Activated CD4-positive, alpha-beta T cell treated with anti-CD3 and anti-CD28 coated beads for 36 hours (primary cell): Measurements from ENCODE around the gene NLGN1. TPM values are rescaled to one million over a fixed set of nuclear protein-coding genes. Genes with fewer than 3 reads are reported as not detected.
"Not testable (repeated sequence)": the region's sequence is repeated elsewhere in the genome, so short reads cannot be mapped to it uniquely, and the experiment has no call there.

Source experiments
- ATAC-seq: fragments of 200-7000 bp; cut with Tn5 transposase; one replicate; pipeline ENCODE4 v1.10.0; 2021; ENCODE audit warnings: mild to moderate bottlenecking, moderate library complexity
- CTCF ChIA-PET: fragments of 350-600 bp; sonication (Branson Sonifier 250); formaldehyde crosslinking; loops from one replicate; lab custom pipeline; 2021; ENCODE audit warnings: antibody characterized with exemption; lab: Charles Lee
- POLR2A ChIA-PET: fragments of 350-600 bp; sonication (Branson Sonifier 250); formaldehyde crosslinking; loops from one replicate; lab custom pipeline; 2021; ENCODE audit warnings: antibody characterized with exemption, inconsistent platforms; lab: Charles Lee
- DNase-seq: peaks from one replicate; pipeline ENCODE4 v3.0.0-alpha.2; 2020
- H3K27ac Mint-ChIP-seq: one replicate; pipeline ENCODE4 v1.8.0; 2021; ENCODE audit warnings: mixed read lengths
- H3K27me3 Mint-ChIP-seq: one replicate; pipeline ENCODE4 v1.8.0; 2021; ENCODE audit warnings: mixed read lengths
- H3K36me3 Mint-ChIP-seq: one replicate; pipeline ENCODE4 v1.8.0; 2021; ENCODE audit warnings: low read depth, mixed read lengths
- H3K4me1 Mint-ChIP-seq: one replicate; pipeline ENCODE4 v1.8.0; 2021; ENCODE audit warnings: mixed read lengths
- H3K4me3 Mint-ChIP-seq: one replicate; pipeline ENCODE4 v1.8.0; 2021; ENCODE audit warnings: mild to moderate bottlenecking, moderate library complexity, mixed read lengths
- H3K9me3 Mint-ChIP-seq: one replicate; pipeline ENCODE4 v1.8.0; 2021; ENCODE audit warnings: low read depth, mixed read lengths
- intact Hi-C, 2 experiments: fragments of 100-400 bp; cut with DNase I in 1 of 2; cut with micrococcal nuclease in 1 of 2; formaldehyde crosslinking; loops; one replicate each; pipeline versions ENCODE4 v1.14.2 to v1.15.1; 2022 to 2024; cut with DNase I, micrococcal nuclease
- total RNA-seq, 2 experiments: library from RNA; stranded (reverse); gene quantifications; one replicate each; pipeline ENCODE4 v1.2.3, GENCODE V29; 2021

Gene NLGN1
- total RNA-seq, 2 experiments from 2014 or later = not detected

GRCh38 chr3:174193604-174194003 lies 796.1 kb downstream of the NLGN1 start:
- H3K4me1 Mint-ChIP-seq = peaks cover 9% of the 10 kb centered on the region
- H3K4me3 Mint-ChIP-seq = no peak overlapping the region
- ATAC-seq (no peak), DNase-seq (no peak)
- no peaks in the 10 kb centered on the region for H3K36me3 Mint-ChIP-seq
- no peak overlapping the region for H3K27ac Mint-ChIP-seq
- POLR2A ChIA-PET = no interaction called here
- H3K9me3 Mint-ChIP-seq = no peaks in the 10 kb centered on the region
- CTCF ChIA-PET = interaction anchor here (0.9 to 1.9 kb wide), 2 partner anchors 10 to 15 kb away, joined by 3 to 5 read pairs; no protein-coding TSS in a partner anchor
- intact Hi-C loops = no loop called here
- H3K27me3 Mint-ChIP-seq = no peaks in the 10 kb centered on the region

GRCh38 chr3:174197416-174197815 lies 799.9 kb downstream of the NLGN1 start:
- POLR2A ChIA-PET = no interaction called here
- no peak for DNase-seq
- no peak overlapping the region for H3K4me3 Mint-ChIP-seq
- intact Hi-C loops = no loop called here
- no peaks in the 10 kb centered on the region for H3K9me3 Mint-ChIP-seq
- no peaks in the 10 kb centered on the region for H3K36me3 Mint-ChIP-seq
- CTCF ChIA-PET = no interaction called here
- no peaks in the 10 kb centered on the region for H3K4me1 Mint-ChIP-seq
- H3K27ac Mint-ChIP-seq = no peak overlapping the region
- ATAC-seq = no peak
- no peaks in the 10 kb centered on the region for H3K27me3 Mint-ChIP-seq

DNA sequence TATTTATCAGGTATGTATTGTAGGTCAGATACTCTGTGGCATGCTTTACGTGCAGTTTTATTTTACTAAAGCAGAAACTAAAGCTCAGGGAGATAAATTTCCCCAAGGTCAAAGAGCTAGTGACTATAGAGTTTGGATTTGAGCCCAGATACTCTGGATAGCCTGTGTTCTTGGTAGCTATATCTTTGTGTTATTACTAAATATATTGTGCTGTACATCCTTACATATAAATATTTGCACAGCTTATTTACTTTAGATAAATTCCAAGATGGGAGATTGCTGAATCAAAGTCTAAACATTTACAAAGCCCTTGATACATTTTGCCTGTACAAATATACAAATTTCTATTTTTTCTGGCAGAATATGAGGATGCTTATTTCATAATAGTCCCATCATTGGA lies 800.7 kb downstream of the NLGN1 start:
- Mint-ChIP-seq H3K4me1 (no peaks in the 10 kb centered on the region), H3K9me3 (no peaks in the 10 kb centered on the region), H3K27ac (no peak overlapping the region), H3K4me3 (no peak overlapping the region), H3K36me3 (no peaks in the 10 kb centered on the region), H3K27me3 (no peaks in the 10 kb centered on the region)
- ChIA-PET CTCF (no interaction called here), POLR2A (no interaction called here)
- no peak for ATAC-seq
- intact Hi-C loops = no loop called here
- DNase-seq = no peak

- H3K27me3 Mint-ChIP-seq = no peaks in the 10 kb centered on the region
- H3K9me3 Mint-ChIP-seq = no peaks in the 10 kb centered on the region
- no peaks in the 10 kb centered on the region for H3K36me3 Mint-ChIP-seq
- H3K4me1 Mint-ChIP-seq = no peaks in the 10 kb centered on the region
- H3K4me3 Mint-ChIP-seq = no peak overlapping the region
- ATAC-seq (no peak), DNase-seq (no peak)
- ChIA-PET POLR2A (no interaction called here), CTCF (interaction anchor here (0.6 kb wide), 1 partner anchor 1081 kb away, joined by 3 read pairs; no protein-coding TSS in a partner anchor)
- no peak overlapping the region for H3K27ac Mint-ChIP-seq
- intact Hi-C loops = no loop called here
Observed at GRCh38 chr3:174199696-174200095, 802.2 kb downstream of the NLGN1 start.

GRCh38 chr3:174202116-174202515 lies 804.6 kb downstream of the NLGN1 start:
- H3K4me1 Mint-ChIP-seq = no peaks in the 10 kb centered on the region
- no peak overlapping the region for H3K4me3 Mint-ChIP-seq
- DNase-seq (no peak), ATAC-seq (no peak)
- CTCF ChIA-PET = no interaction called here
- POLR2A ChIA-PET = no interaction called here
- intact Hi-C loops = no loop called here
- no peaks in the 10 kb centered on the region for H3K27me3 Mint-ChIP-seq
- H3K27ac Mint-ChIP-seq = no peak overlapping the region
- H3K9me3 Mint-ChIP-seq = no peaks in the 10 kb centered on the region
- H3K36me3 Mint-ChIP-seq = no peaks in the 10 kb centered on the region

DNA sequence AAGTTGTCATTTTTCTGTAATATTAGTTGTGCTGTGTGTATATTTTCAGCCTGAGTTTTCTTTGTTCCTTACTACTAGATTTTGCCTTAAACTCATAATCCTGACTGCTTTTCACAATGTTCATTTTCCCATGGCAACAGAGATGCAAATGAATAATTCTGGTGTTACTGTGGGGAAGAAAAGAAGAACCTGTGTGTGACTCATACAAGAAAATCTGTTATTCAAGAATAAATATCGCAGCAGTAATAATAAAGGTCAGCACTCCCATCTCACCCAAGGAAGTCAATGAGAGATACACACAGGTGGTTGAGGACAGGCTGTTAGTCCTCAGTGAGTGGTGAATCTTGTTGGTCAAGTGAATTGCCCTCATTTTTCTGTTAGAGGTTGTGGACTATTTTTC lies 805.0 kb downstream of the NLGN1 start:
- H3K9me3 Mint-ChIP-seq = no peaks in the 10 kb centered on the region
- no peaks in the 10 kb centered on the region for H3K27me3 Mint-ChIP-seq
- DNase-seq (no peak), ATAC-seq (no peak)
- ChIA-PET CTCF (no interaction called here), POLR2A (no interaction called here)
- H3K36me3 Mint-ChIP-seq = no peaks in the 10 kb centered on the region
- no peak overlapping the region for H3K27ac Mint-ChIP-seq
- H3K4me3 Mint-ChIP-seq = no peak overlapping the region
- intact Hi-C loops = no loop called here
- no peaks in the 10 kb centered on the region for H3K4me1 Mint-ChIP-seq

- H3K4me3 Mint-ChIP-seq = no peak overlapping the region
- ChIA-PET POLR2A (no interaction called here), CTCF (no interaction called here)
- H3K27ac Mint-ChIP-seq = no peak overlapping the region
- H3K36me3 Mint-ChIP-seq = no peaks in the 10 kb centered on the region
- ATAC-seq (no peak), DNase-seq (no peak)
- H3K4me1 Mint-ChIP-seq = no peaks in the 10 kb centered on the region
- H3K9me3 Mint-ChIP-seq = no peaks in the 10 kb centered on the region
- no peaks in the 10 kb centered on the region for H3K27me3 Mint-ChIP-seq
- intact Hi-C loops = no loop called here
Observed at GRCh38 chr3:174204765-174205164, 807.2 kb downstream of the NLGN1 start.

DNA sequence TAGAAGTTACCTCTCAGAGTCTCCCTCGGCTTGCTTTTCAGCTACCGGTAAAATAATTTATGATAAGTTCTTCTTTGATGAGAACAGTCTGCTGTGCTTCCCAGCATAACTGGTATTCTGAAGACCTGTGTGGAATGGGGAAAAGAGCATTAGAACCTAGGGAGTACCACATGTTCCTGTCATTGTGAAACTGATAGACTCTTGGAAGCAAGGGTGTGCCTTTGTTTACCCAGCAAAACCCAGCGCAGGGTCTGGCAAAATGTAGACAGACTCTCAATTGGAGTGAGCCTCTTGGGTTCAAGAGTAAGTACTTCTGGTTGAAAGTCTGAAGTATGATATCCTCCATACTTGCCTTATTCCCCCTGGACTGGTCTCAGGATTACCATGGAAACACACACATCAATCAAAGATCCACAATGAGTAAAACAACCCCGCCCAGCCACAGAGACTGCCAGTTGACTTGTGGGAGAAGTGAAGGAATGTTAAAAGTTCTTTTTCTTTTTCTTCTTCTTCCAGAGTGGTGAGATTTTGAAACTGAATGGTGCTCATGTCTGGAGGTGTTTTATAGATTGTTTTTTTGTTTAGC lies 809.2 kb downstream of the NLGN1 start:
- Mint-ChIP-seq H3K27ac (no peak overlapping the region), H3K4me3 (no peak overlapping the region), H3K27me3 (no peaks in the 10 kb centered on the region), H3K9me3 (no peaks in the 10 kb centered on the region), H3K36me3 (no peaks in the 10 kb centered on the region), H3K4me1 (no peaks in the 10 kb centered on the region)
- intact Hi-C loops = no loop called here
- ChIA-PET CTCF (no interaction called here), POLR2A (no interaction called here)
- no peak for ATAC-seq
- no peak for DNase-seq

DNA sequence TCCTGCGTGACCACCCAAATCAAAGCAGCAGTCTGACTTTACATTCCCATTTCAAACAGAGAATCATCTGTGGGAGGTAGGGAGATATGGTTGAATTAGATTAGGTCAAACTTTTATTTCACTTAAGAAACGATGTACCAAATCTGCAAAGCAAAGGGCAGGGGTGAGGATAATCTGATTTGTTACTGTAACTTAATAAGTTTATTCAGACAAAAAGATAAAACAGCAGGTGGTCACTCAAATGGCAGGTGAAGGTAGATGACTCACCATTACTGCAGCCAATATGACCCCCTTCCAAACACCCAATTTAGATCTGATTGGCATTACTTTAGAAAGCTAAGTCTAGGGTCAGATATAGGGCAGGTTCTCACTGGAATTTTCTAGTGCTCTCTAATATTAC lies 810.6 kb downstream of the NLGN1 start:
- H3K9me3 Mint-ChIP-seq = no peaks in the 10 kb centered on the region
- ATAC-seq (no peak), DNase-seq (no peak)
- no peak overlapping the region for H3K4me3 Mint-ChIP-seq
- H3K27me3 Mint-ChIP-seq = no peaks in the 10 kb centered on the region
- H3K36me3 Mint-ChIP-seq = no peaks in the 10 kb centered on the region
- intact Hi-C loops = no loop called here
- no peak overlapping the region for H3K27ac Mint-ChIP-seq
- no peaks in the 10 kb centered on the region for H3K4me1 Mint-ChIP-seq
- POLR2A ChIA-PET = no interaction called here
- CTCF ChIA-PET = no interaction called here

DNA sequence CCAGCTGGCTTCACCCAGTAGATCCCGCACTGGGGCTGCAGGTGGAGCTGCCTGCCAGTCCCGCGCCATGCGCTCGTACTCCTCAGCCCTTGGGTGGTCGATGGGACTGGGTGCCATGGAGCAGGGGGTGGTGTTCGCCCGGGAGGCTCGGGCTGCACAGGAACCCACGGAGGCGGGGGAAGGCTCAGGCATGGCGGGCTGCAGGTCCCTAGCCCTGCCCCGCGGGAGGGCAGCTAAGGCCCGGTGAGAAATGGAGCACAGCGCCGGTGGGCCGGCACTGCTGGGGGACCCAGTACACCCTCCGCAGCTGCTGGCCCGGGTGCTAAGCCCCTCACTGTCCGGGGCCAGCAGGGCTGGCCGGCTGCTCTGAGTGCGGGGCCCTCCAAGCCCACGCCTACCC lies 814.4 kb downstream of the NLGN1 start:
- H3K36me3 Mint-ChIP-seq, H3K9me3 Mint-ChIP-seq, DNase-seq, H3K27ac Mint-ChIP-seq, intact Hi-C loops, ATAC-seq, H3K4me3 Mint-ChIP-seq, H3K4me1 Mint-ChIP-seq, H3K27me3 Mint-ChIP-seq, CTCF ChIA-PET, POLR2A ChIA-PET: not testable (repeated sequence)

DNA sequence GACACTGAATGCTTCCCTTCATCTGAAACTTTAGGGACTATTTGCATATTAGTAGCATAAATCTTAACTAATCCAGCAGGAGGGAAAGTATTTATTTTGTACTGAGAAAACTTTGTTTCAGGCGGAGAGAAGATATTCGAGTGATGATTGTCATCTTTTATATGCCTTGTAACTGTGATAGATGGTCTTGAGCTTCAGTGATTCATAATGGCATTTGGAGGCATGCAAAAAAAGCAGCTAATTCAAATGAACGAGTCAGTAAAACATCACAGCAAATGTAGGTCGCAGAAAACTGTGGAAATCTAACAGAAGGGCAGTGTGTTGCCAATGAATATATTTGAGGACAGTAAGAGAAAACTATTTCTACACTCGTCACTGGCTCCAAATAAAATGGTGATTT lies 817.9 kb downstream of the NLGN1 start:
- peaks cover 13% of the 10 kb centered on the region for H3K4me1 Mint-ChIP-seq
- no peaks in the 10 kb centered on the region for H3K27me3 Mint-ChIP-seq
- intact Hi-C loops = no loop called here
- H3K36me3 Mint-ChIP-seq = no peaks in the 10 kb centered on the region
- H3K27ac Mint-ChIP-seq = no peak overlapping the region
- DNase-seq = no peak
- ATAC-seq = no peak
- H3K4me3 Mint-ChIP-seq = no peak overlapping the region
- CTCF ChIA-PET = no interaction called here
- POLR2A ChIA-PET = no interaction called here
- H3K9me3 Mint-ChIP-seq = no peaks in the 10 kb centered on the region

- Mint-ChIP-seq H3K4me3 (no peak overlapping the region), H3K36me3 (no peaks in the 10 kb centered on the region), H3K27ac (no peak overlapping the region), H3K27me3 (no peaks in the 10 kb centered on the region), H3K4me1 (peaks cover 13% of the 10 kb centered on the region), H3K9me3 (no peaks in the 10 kb centered on the region)
- ChIA-PET POLR2A (no interaction called here), CTCF (no interaction called here)
- ATAC-seq (no peak), DNase-seq (no peak)
- intact Hi-C loops = no loop called here
Observed at GRCh38 chr3:174216019-174216418, 818.5 kb downstream of the NLGN1 start.
